Dendritic cell treated with granulocyte-macrophage colony-stimulating factor and Interleukin-4, amounts not matched to agents 40 ng/mL and 50 ng/mL, for 4 days (primary cell): ENCODE results near the gene ZMYND15.

Experiments used
- H3K27ac Mint-ChIP-seq: one replicate; pipeline ENCODE4 v1.8.0; 2022; ENCODE audit warnings: mild to moderate bottlenecking, mixed read lengths
- H3K27me3 Mint-ChIP-seq: one replicate; pipeline ENCODE4 v1.8.0; 2022; ENCODE audit warnings: mild to moderate bottlenecking, mixed read lengths
- H3K36me3 Mint-ChIP-seq: one replicate; pipeline ENCODE4 v1.8.0; 2022; ENCODE audit warnings: low read depth, mixed read lengths
- H3K4me1 Mint-ChIP-seq: one replicate; pipeline ENCODE4 v1.8.0; 2022; ENCODE audit warnings: low read depth, mixed read lengths
- H3K4me3 Mint-ChIP-seq: one replicate; pipeline ENCODE4 v1.8.0; 2022; ENCODE audit warnings: mild to moderate bottlenecking, moderate library complexity, mixed read lengths
- H3K9me3 Mint-ChIP-seq: one replicate; pipeline ENCODE4 v1.8.0; 2022; ENCODE audit warnings: mixed read lengths
- intact Hi-C: fragments of 100-400 bp; cut with micrococcal nuclease; formaldehyde crosslinking; loops from one replicate; pipeline ENCODE4 v1.15.0; 2022

The ZMYND15 gene

DNA sequence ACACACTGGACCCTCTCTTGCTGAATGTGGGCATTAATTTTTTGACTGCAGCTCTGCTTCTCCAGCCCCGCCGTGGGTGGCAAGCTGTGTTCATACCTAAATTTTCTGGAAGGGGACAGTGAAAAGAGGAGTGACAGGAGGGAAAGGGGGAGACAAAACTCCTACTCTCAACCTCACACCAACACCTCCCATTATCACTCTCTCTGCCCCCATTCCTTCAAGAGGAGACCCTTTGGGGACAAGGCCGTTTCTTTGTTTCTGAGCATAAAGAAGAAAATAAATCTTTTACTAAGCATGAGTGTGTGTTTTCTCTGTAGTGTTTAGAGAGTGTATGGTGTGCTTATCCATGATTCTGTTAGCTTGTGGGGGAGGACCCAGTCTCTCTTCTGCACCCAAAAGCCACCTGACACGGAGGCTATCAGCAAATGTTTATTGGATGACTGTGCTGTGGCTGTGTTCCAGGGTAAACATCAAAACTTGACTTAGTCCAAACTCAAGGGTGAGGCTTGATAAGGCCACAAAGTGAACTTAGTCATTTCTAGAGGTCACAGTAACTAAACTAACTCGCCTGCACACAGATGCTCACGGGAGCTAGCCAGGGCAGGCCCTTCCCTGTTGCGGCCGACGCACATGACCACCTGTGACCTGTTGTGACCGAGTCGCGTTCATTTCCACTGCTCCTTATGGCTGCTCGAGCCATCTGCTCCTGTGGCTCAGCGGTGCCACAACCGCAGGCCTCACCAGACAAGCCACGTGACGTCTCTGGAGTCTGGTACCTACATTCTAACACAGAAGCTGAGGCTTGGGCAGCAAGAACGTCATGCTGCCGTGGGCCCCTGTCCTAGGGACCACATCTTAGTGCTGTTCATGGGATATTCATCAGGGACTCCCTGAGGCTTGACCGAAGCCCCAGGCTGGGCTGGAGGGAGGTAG is 18.2 kb upstream of the ZMYND15 start:
- Mint-ChIP-seq H3K27ac (peak overlapping the region; percentile 72), H3K4me3 (no peak overlapping the region), H3K36me3 (peaks cover 68% of the 10 kb centered on the region), H3K9me3 (no peaks in the 10 kb centered on the region), H3K27me3 (no peaks in the 10 kb centered on the region), H3K4me1 (peaks cover 79% of the 10 kb centered on the region)
- intact Hi-C loops, result no loop called here

DNA sequence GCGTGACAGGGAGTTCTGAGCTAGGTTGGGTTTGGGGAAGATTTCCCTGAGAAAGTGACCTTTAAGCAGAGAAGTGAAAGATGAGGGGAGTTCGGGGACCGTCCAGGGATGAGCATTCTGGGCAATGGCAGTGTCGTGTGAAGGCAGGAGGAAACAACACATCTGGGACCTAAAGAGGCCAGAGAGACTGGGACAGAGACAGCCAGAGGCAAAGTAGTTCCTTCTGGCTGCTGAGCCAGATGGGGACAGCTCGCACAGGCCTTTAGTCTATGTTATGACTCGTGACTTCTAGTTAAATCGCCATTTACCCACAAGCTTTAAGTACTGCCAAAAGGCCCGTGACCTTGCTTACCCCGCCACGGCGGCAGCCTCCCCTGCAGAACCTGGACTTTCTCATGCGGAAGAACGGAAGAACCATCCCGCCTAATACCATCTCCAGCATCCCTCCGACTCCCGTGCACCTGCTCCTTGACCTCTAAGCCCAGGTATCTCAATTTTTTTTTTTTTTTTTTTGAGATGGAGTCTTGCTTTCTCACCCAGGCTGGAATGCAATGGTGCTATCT is 16.9 kb upstream of the ZMYND15 start:
- Mint-ChIP-seq H3K27me3 (no peaks in the 10 kb centered on the region), H3K27ac (peak overlapping the region; percentile 72), H3K9me3 (no peaks in the 10 kb centered on the region), H3K4me1 (peaks cover 80% of the 10 kb centered on the region), H3K36me3 (peaks cover 55% of the 10 kb centered on the region), H3K4me3 (no peak overlapping the region)
- intact Hi-C loops, result no loop called here

DNA sequence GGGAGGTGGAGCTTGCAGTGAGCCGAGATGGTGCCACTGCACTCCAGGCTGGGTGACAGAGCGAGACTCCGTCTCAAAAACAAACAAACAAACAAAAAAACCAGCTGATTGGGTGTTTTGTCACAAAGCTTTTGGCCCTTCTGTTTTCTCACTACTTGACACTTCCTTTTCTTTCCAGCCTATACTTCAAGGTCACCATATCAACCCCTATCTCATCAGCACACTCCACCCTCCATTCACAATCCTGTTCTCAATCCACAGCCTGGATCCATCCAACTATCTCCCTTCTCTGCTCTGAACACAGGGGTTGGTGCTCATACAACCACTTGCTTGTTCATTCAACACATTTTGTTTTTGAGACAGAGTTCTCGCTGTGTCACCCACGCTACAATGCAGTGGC is 15.0 kb upstream of the ZMYND15 start:
- H3K27ac Mint-ChIP-seq, result peak overlapping the region; percentile 85
- intact Hi-C loops, result no loop called here
- peaks cover 36% of the 10 kb centered on the region for H3K36me3 Mint-ChIP-seq
- H3K27me3 Mint-ChIP-seq, result no peaks in the 10 kb centered on the region
- no peak overlapping the region for H3K4me3 Mint-ChIP-seq
- H3K4me1 Mint-ChIP-seq, result peaks cover 79% of the 10 kb centered on the region
- H3K9me3 Mint-ChIP-seq, result no peaks in the 10 kb centered on the region

DNA sequence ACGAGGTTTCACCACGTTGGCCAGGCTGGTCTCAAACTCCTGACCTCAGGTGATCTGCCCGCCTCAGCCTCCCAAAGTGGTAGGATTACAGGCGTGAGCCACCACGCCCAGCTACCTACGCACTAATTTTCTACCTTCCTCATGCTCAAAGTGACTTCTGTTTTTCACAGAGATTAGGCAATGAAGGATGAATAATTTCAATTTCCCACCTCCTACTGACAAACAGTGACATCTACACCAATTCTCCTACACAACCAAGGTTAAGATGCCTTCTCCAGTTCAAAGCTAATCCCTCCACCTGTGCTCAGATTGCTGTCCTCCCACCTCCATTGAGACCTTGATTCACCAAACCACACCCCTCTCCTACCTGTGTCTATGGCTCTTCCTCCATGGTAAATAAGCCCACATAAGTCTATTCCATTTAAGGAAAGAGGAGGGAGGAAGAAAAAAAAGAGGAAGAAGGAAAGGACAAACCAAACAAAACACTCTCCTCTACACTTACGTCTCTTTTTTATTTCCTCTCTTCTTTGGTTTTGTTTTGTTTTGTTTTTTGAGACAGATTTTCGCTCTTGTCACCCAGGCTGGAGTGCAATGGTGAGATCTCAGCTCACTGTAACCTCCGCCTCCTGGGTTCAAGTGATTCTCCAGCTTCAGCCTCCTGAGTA is 13.9 kb upstream of the ZMYND15 start:
- H3K4me3 Mint-ChIP-seq, result peak overlapping the region; percentile 70
- peaks cover 25% of the 10 kb centered on the region for H3K36me3 Mint-ChIP-seq
- intact Hi-C loops, result no loop called here
- H3K27me3 Mint-ChIP-seq, result no peaks in the 10 kb centered on the region
- peak overlapping the region; percentile 85 for H3K27ac Mint-ChIP-seq
- H3K9me3 Mint-ChIP-seq, result no peaks in the 10 kb centered on the region
- peaks cover 73% of the 10 kb centered on the region for H3K4me1 Mint-ChIP-seq

DNA sequence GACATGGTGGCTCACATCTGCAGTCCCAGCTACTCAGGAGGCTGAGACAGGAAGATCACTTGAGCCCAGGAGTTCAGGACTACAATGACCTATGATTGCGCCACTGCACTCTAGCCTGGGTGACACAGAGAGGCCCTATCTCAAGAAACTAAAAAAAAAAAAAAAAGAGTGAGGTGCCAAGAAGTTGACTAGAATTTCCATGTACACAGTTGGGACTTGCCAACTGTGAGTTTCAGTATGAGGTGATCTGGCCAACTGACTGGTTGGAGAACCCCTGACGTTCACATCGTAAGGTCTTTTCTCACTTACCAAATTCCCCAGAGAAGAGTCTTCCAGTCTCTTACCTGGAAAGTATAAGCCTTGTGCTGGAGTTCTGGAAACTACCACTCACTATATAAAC is 11.5 kb upstream of the ZMYND15 start:
- Mint-ChIP-seq H3K27me3 (no peaks in the 10 kb centered on the region), H3K4me3 (no peak overlapping the region), H3K4me1 (peaks cover 66% of the 10 kb centered on the region), H3K36me3 (peaks cover 15% of the 10 kb centered on the region), H3K27ac (no peak overlapping the region), H3K9me3 (no peaks in the 10 kb centered on the region)
- intact Hi-C loops, result no loop called here

DNA sequence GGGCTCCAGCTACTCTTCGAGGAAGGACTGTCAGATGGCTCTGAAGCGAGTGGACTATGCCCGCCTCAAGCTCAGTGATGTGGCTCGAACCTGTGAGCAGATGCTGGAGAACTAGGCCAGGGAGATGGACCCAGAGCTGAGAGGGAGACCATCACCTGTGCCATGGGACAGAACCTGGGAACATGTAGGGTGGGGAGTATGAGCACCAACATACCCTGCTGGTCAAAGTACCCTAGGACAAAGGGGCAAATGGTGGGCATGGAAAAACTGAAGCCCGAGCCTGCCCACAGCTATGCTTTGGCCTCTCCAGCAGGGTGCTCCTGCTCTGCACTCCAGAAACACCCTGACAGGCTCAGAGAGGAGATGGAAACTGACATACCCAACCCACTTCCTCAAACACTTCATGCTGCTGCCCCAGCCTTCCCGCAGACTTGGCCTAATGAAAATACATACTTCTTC is 6.5 kb upstream of the ZMYND15 start:
- peak overlapping the region; percentile 96 for H3K27ac Mint-ChIP-seq
- H3K27me3 Mint-ChIP-seq, result no peaks in the 10 kb centered on the region
- no peaks in the 10 kb centered on the region for H3K9me3 Mint-ChIP-seq
- H3K4me1 Mint-ChIP-seq, result peaks cover 64% of the 10 kb centered on the region
- peaks cover 47% of the 10 kb centered on the region for H3K36me3 Mint-ChIP-seq
- intact Hi-C loops, result loop anchor here (5.0 kb wide), 2 partner anchors 54 to 154 kb away; partner anchors contain the start of genes GLTPD2 and VMO1
- H3K4me3 Mint-ChIP-seq, result no peak overlapping the region

DNA sequence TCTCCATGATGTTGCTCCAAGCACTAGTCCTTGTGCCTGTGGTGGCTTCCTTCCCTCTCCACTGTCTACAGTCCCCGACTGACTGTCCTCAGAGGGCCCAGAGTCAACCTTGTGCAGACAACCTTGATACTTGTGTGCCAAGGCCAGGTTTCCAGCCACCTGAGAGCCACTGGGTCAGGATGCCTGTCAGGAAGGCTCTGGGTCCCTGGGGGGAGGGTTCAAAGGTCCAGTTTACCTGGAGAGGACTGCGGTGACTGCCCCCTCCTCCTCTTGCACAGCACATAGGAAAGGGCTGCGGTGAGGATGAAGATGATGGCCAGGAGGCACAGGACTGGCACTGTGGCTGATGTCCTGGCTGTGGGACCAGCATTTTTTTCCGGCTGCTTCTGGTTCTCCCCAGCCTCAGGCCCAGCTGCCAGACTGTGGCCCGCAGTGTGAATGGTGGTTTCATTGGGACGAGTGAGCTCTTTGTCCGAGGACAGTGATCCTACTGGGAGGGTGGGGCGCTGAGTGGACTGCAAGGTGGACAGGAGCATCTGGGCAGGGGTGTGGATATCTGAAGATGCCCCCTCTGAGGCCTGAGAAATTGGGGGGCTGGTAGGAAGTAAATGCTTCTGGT is 4.7 kb upstream of the ZMYND15 start:
- peaks cover under 1% of the 10 kb centered on the region for H3K27me3 Mint-ChIP-seq
- peaks cover 63% of the 10 kb centered on the region for H3K4me1 Mint-ChIP-seq
- intact Hi-C loops, result loop anchor here (5.0 kb wide), 2 partner anchors 52 to 152 kb away; partner anchors contain the start of genes GLTPD2 and VMO1
- H3K9me3 Mint-ChIP-seq, result no peaks in the 10 kb centered on the region
- H3K4me3 Mint-ChIP-seq, result no peak overlapping the region
- H3K36me3 Mint-ChIP-seq, result peaks cover 59% of the 10 kb centered on the region
- peak overlapping the region; percentile 96 for H3K27ac Mint-ChIP-seq

DNA sequence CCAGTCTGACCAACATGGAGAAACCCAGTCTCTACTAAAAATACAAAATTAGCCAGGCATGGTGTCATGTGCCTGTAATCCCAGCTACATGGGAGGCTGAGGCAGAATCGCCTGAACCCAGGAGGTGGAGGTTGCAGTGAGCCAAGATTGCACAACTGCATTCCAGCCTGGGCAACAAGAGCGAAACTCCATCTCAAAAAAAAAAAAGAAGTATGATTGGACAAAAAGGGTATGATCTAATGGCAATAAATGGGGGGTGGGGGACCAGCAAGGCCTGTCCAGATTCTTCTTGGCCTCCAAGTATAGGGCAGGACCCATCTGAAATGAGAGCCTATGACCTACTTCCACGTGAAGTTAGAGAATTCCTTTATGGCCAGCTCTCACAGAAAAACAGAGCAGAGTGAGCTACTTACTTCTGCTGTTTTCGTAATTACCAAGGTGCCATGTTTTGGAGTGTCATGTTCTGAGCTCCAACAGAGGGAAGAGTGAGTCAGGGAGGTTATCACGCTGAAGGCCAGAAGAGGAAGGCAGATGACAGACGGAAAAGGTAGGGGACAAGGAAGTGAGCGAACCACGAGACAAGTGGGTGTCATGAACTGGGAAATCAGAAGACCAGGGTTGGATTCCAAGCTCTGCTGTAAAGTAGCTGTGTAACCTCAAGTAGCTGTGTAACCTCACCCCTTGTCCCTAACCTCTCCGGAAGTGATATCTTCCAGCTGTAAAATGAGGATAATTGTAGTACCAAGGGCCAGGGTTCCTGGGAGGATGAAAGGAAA is 3.6 kb upstream of the ZMYND15 start:
- peaks cover 65% of the 10 kb centered on the region for H3K4me1 Mint-ChIP-seq
- H3K27me3 Mint-ChIP-seq, result peaks cover 10% of the 10 kb centered on the region
- no peaks in the 10 kb centered on the region for H3K9me3 Mint-ChIP-seq
- H3K36me3 Mint-ChIP-seq, result peaks cover 59% of the 10 kb centered on the region
- H3K4me3 Mint-ChIP-seq, result peak overlapping the region; percentile 64
- intact Hi-C loops, result loop anchor here (2.0 kb wide), 1 partner anchor 33 kb away; no protein-coding TSS in a partner anchor
- peak overlapping the region; percentile 96 for H3K27ac Mint-ChIP-seq

DNA sequence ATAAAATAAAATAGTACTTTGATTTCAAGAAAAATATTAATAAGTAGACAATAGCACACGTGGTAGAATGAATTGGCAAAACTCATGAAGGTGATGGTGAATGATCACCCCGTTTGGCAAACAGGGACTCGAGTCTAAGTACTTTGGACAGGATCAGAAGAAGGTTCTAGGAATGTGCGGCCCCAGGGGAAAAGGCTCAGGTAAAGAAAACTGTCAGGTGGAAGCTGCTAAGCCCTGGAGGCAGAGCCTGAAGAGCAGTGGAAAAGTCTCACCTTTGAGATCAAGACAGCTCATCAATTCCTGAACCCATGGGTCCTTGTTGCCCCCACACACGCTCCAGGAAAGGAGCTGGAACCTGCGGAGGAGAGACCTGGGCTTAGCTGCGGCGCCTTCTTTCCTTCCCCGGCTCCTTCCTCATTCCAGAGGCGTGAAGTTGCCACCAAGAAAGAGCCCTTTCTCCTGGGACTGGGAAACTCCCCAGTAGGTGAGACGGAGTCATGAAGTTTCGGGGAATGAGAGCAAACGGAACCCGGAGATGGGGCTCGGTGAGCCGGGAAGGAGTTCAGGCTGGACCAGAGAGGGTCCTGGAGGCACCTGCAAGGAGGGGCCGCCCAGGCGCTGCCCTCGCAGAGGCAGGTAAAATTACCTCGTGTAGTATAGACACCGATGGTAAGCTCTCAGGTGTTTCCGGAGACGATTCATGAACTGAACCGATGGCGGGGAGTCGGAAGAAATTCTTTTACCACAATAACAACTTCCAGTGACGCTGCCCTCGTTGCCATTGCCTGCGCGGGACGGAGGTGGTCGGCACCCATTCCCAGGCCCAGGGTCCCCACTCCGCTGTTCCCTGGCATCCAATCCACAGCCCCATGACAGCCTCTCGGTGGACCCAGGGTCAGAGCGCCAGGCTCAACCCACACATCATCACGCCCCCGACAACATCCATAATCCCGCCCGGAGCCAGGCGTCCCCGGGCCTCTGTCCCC is 1.2 kb upstream of the ZMYND15 start:
- H3K4me1 Mint-ChIP-seq, result peaks cover 59% of the 10 kb centered on the region
- peaks cover 44% of the 10 kb centered on the region for H3K36me3 Mint-ChIP-seq
- intact Hi-C loops, result no loop called here
- H3K4me3 Mint-ChIP-seq, result peak overlapping the region; percentile 88
- H3K27ac Mint-ChIP-seq, result peak overlapping the region; percentile 96
- H3K27me3 Mint-ChIP-seq, result peaks cover 25% of the 10 kb centered on the region
- no peaks in the 10 kb centered on the region for H3K9me3 Mint-ChIP-seq

DNA sequence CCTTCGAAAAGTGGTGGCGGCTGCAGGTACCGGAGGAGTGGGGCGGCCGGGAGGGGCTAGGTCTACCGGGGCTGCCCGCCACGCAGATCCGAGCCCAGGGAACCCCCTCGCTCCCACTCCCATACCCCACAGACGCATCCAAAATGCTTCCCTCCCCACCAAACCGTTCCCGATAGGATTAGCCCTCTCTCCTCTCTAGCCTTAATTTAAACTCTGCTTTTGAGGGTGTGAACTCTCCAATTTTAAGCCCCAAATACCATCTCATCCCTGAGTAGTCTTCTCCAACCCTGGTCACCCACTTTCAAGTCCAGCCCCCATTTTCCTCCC is 355 bp downstream of the ZMYND15 start:
- H3K27me3 Mint-ChIP-seq, result peaks cover 40% of the 10 kb centered on the region
- intact Hi-C loops, result no loop called here
- H3K4me3 Mint-ChIP-seq, result peak overlapping the region; percentile 65
- no peaks in the 10 kb centered on the region for H3K9me3 Mint-ChIP-seq
- H3K36me3 Mint-ChIP-seq, result peaks cover 30% of the 10 kb centered on the region
- H3K27ac Mint-ChIP-seq, result peak overlapping the region; percentile 96
- peaks cover 47% of the 10 kb centered on the region for H3K4me1 Mint-ChIP-seq

DNA sequence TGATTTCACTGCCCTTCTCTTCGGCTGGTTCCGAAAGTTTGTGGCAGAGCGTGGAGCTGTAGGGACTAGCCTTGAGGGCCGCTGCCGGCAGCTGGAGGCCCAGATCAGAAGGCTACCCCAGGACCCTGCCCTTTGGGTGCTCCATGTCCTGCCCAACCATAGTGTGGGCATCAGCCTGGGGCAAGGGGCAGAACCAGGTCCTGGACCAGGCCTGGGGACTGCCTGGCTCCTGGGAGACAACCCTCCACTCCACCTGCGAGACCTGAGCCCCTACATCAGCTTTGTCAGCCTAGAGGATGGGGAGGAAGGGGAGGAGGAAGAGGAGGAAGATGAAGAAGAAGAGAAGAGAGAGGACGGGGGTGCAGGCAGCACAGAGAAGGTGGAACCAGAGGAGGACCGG is 951 bp downstream of the ZMYND15 start:
- Mint-ChIP-seq H3K27me3 (peaks cover 45% of the 10 kb centered on the region), H3K4me1 (peaks cover 47% of the 10 kb centered on the region), H3K27ac (peak overlapping the region; percentile 96), H3K9me3 (no peaks in the 10 kb centered on the region), H3K4me3 (peak overlapping the region; percentile 65), H3K36me3 (peaks cover 27% of the 10 kb centered on the region)
- intact Hi-C loops, result no loop called here

DNA sequence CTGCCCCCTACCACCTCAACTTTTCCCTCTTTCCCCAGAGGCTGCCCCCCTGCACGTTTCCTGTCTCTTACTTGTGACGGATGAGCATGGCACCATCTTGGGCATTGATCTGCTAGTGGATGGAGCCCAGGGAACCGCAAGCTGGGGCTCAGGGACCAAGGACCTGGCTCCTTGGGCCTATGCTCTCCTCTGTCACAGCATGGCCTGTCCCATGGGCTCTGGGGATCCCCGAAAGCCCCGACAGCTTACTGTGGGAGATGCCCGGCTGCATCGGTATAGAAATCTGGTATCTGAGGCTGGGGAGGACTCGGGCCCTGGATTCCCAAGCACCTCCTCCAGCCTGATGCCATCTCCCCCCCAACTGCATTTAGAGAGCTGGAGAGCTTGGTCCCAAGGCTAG is 1.9 kb downstream of the ZMYND15 start:
- no peak overlapping the region for H3K27ac Mint-ChIP-seq
- intact Hi-C loops, result no loop called here
- H3K9me3 Mint-ChIP-seq, result no peaks in the 10 kb centered on the region
- peaks cover 17% of the 10 kb centered on the region for H3K36me3 Mint-ChIP-seq
- no peak overlapping the region for H3K4me3 Mint-ChIP-seq
- peaks cover 45% of the 10 kb centered on the region for H3K27me3 Mint-ChIP-seq
- peaks cover 41% of the 10 kb centered on the region for H3K4me1 Mint-ChIP-seq
